Measurements from ENCODE around the gene MYH10. TPM values are rescaled to one million over a fixed set of nuclear protein-coding genes. Genes with fewer than 3 reads are reported as not detected.

The MYH10 gene
- total RNA-seq, 1 donor from 2014 or later = 118 TPM

- FAIRE-seq = no peak
These were observed 18.9 kb upstream of the MYH10 start for GRCh38 chr17:8649157-8650118.

GRCh38 chr17:8647956-8648355 lies 17.4 kb upstream of the MYH10 start:
- FAIRE-seq (no peak), DNase-seq (ENCODE audit: low spot score in 2 of 2) (no peak)

More at GRCh38 chr17:8649157-8650118, 18.9 kb upstream of the MYH10 start:
- DNase-seq (ENCODE audit: low spot score in 2 of 2) = no peak

GRCh38 chr17:8647202-8647601 lies 16.7 kb upstream of the MYH10 start:
- DNase-seq (ENCODE audit: low spot score in 2 of 2) = no peak
- no peak for FAIRE-seq

GRCh38 chr17:8644507-8644902 lies 14.0 kb upstream of the MYH10 start:
- no peak for FAIRE-seq
- no peak for DNase-seq (ENCODE audit: low spot score in 2 of 2)

GRCh38 chr17:8643855-8644506 lies 13.5 kb upstream of the MYH10 start:
- no peak for DNase-seq (ENCODE audit: low spot score in 2 of 2)
- no peak for FAIRE-seq

GRCh38 chr17:8639709-8640108 lies 9.2 kb upstream of the MYH10 start:
- no peak for DNase-seq (ENCODE audit: low spot score in 2 of 2)
- no peak for FAIRE-seq

- DNase-seq (ENCODE audit: low spot score in 2 of 2) (no peak), FAIRE-seq (no peak)
These were observed 1.5 kb upstream of the MYH10 start for GRCh38 chr17:8632061-8632460.

- no peak for FAIRE-seq
- no peak for DNase-seq (ENCODE audit: low spot score in 2 of 2)
These were observed 991 bp upstream of the MYH10 start for GRCh38 chr17:8631554-8631877.

- peak; percentile 98 to 99 for DNase-seq (ENCODE audit: low spot score in 2 of 2)
- no peak for FAIRE-seq
These were observed 453 bp upstream of the MYH10 start for GRCh38 chr17:8630802-8631553.

- no peak for FAIRE-seq
These were observed 926 bp downstream of the MYH10 start for GRCh38 chr17:8629371-8630226.

GRCh38 chr17:8628609-8629169 lies 1.8 kb downstream of the MYH10 start:
- FAIRE-seq (no peak), DNase-seq (ENCODE audit: low spot score in 2 of 2) (no peak)

More at GRCh38 chr17:8629371-8630226, 926 bp downstream of the MYH10 start:
- DNase-seq (ENCODE audit: low spot score in 2 of 2) = peak; percentile 34 to 45

GRCh38 chr17:8628172-8628571 lies 2.4 kb downstream of the MYH10 start:
- no peak for FAIRE-seq
- no peak for DNase-seq (ENCODE audit: low spot score in 2 of 2)

GRCh38 chr17:8623591-8623990 lies 6.9 kb downstream of the MYH10 start:
- FAIRE-seq (no peak), DNase-seq (ENCODE audit: low spot score in 2 of 2) (no peak)

GRCh38 chr17:8622191-8622590 lies 8.3 kb downstream of the MYH10 start:
- FAIRE-seq (no peak), DNase-seq (ENCODE audit: low spot score in 2 of 2) (no peak)

GRCh38 chr17:8621585-8621984 lies 8.9 kb downstream of the MYH10 start:
- FAIRE-seq (no peak), DNase-seq (ENCODE audit: low spot score in 2 of 2) (no peak)

- DNase-seq (ENCODE audit: low spot score in 2 of 2) = no peak
- FAIRE-seq = no peak
These were observed 11.2 kb downstream of the MYH10 start for GRCh38 chr17:8619294-8619693.

- FAIRE-seq = no peak
- DNase-seq (ENCODE audit: low spot score in 2 of 2) = no peak
These were observed 11.7 kb downstream of the MYH10 start for GRCh38 chr17:8618825-8619224.

GRCh38 chr17:8614988-8615387 lies 15.5 kb downstream of the MYH10 start:
- FAIRE-seq = no peak

GRCh38 chr17:8611619-8612298 lies 18.8 kb downstream of the MYH10 start:
- FAIRE-seq = no peak
- no peak for DNase-seq (ENCODE audit: low spot score in 2 of 2)

More at GRCh38 chr17:8614988-8615387, 15.5 kb downstream of the MYH10 start:
- DNase-seq (ENCODE audit: low spot score in 2 of 2) = no peak

Data from frontal cortex (tissue), 4 donors.